DOHH2 (cell line): Measurements from ENCODE around the gene TCL1B.

Experiments used
- CTCF ChIP-seq: fragments of 200-600 bp; sonication (generic); IDR thresholded peaks from one replicate; pipeline ENCODE4 v1.5.1; 2014; ENCODE audit warnings: antibody characterized with exemption, mild to moderate bottlenecking, low read depth, low read length; ENCODE audit not compliant: poor library complexity, severe bottlenecking
- EZH2phosphoT487 ChIP-seq: fragments of 200-600 bp; sonication (generic); IDR thresholded peaks from 2 replicates; pipeline ENCODE4 v1.6.1; 2017; ENCODE audit warnings: borderline replicate concordance, mild to moderate bottlenecking, antibody characterized with exemption, low read length, moderate library complexity, mixed read lengths

GRCh38 chr14:95645389-95645996, 40.7 kb upstream of the TCL1B start:
- no peak for TF ChIP-seq CTCF
- TF ChIP-seq EZH2phosphoT487: no peak
